Measurements from ENCODE around the gene CDK19. TPM values are rescaled to one million over a fixed set of nuclear protein-coding genes. Genes with fewer than 3 reads are reported as not detected.

The CDK19 gene
- total RNA-seq, 2 donors from 2014 or later = 8.7 to 14.3 TPM

DNA sequence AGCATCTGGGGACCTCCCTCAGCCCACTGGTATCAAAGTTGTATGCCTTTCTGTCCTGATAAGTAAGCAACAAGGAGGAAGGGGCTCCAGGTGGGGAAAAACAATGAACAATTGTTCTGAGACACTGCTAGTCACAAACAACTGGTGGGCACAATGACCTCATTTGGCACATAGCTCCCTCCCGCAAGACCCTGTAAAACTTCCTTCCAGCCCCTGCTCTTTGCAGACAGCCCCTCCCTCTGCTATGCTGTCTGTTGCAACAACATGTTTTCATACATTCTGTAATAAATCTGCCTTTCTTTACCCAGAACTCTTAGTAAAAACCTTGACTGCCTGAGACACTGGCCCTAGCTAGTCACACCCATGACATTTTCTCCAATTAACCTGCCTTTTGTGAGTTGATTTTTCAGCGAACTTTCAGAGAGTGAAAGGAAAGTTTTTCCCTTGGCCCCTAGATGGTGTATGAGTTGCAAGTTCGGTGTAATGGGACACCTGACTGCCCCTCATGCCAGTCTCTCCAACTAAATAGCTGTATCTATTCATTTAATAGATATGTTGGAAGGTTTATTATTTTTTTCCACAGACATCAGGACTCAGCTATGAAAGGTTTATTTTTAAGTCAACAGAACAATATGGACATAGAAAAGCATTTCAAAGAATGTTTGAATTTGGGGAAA, 196.5 kb downstream of the CDK19 start:
- H3K27me3 ChIP-seq (replicated peaks; ENCODE audit: insufficient read depth) = no peaks in the 10 kb centered on the region
- TF ChIP-seq CTCF (IDR thresholded peaks at IDR 0.05) = no peak
- H3K36me3 ChIP-seq = peaks cover 15% of the 10 kb centered on the region
- H3K9me3 ChIP-seq = no peaks in the 10 kb centered on the region
- H3K4me3 ChIP-seq = no peak overlapping the region
- DNase-seq (ENCODE audit: low spot score) (no peak), ATAC-seq (ENCODE audit: insufficient number of reproducible peaks, low FRiP score, low read depth) (no peak)
- no peak overlapping the region for H3K27ac ChIP-seq
- no peaks in the 10 kb centered on the region for H3K4me1 ChIP-seq (ENCODE audit: control insufficient read depth in 1 of 2, low read depth in 2 of 2)

- no peak for TF ChIP-seq CTCF (IDR thresholded peaks at IDR 0.05)
- H3K27me3 ChIP-seq (replicated peaks; ENCODE audit: insufficient read depth) = no peaks in the 10 kb centered on the region
- no peak for ATAC-seq (ENCODE audit: insufficient number of reproducible peaks, low FRiP score, low read depth)
- H3K4me1 ChIP-seq (ENCODE audit: control insufficient read depth in 1 of 2, low read depth in 2 of 2) = no peaks in the 10 kb centered on the region
- H3K9me3 ChIP-seq = no peaks in the 10 kb centered on the region
- peaks cover 9% of the 10 kb centered on the region for H3K36me3 ChIP-seq
- H3K27ac ChIP-seq = no peak overlapping the region
- H3K4me3 ChIP-seq = no peak overlapping the region
- DNase-seq (ENCODE audit: low spot score) = no peak
Observed at GRCh38 chr6:110617057-110617456, 198.2 kb downstream of the CDK19 start.

DNA sequence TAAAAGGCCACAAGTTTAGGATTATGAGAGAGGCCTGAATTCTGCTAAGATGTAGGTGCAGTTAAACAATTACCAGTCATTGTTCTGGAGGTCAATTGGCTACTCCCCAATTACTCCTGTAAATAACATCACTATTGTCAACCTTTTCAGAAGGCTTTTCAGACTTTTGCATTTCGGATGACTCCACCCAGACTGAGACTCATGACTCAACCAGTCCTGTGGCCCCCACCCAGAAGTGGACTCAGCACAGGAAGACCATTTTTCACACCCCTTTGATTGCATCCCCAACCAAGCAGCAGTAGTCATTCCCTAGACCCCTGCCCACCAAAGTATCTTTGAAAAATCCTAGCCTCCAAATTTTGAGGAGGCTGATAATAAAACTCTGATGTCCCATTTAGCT, 199.5 kb downstream of the CDK19 start:
- no peak overlapping the region for H3K27ac ChIP-seq

GRCh38 chr6:110614586-110614985, 200.7 kb downstream of the CDK19 start:
- no peaks in the 10 kb centered on the region for H3K9me3 ChIP-seq
- ATAC-seq (ENCODE audit: insufficient number of reproducible peaks, low FRiP score, low read depth) = no peak
- DNase-seq (ENCODE audit: low spot score) = no peak
- no peaks in the 10 kb centered on the region for H3K36me3 ChIP-seq
- no peaks in the 10 kb centered on the region for H3K27me3 ChIP-seq (replicated peaks; ENCODE audit: insufficient read depth)
- no peak overlapping the region for H3K27ac ChIP-seq
- no peak overlapping the region for H3K4me3 ChIP-seq
- no peaks in the 10 kb centered on the region for H3K4me1 ChIP-seq (ENCODE audit: control insufficient read depth in 1 of 2, low read depth in 2 of 2)
- TF ChIP-seq CTCF (IDR thresholded peaks at IDR 0.05) = no peak

More for the DNA sequence above, 199.5 kb downstream of the CDK19 start:
- H3K9me3 ChIP-seq = no peaks in the 10 kb centered on the region
- no peak for ATAC-seq (ENCODE audit: insufficient number of reproducible peaks, low FRiP score, low read depth)
- no peak for DNase-seq (ENCODE audit: low spot score)
- no peaks in the 10 kb centered on the region for H3K4me1 ChIP-seq (ENCODE audit: control insufficient read depth in 1 of 2, low read depth in 2 of 2)
- no peak overlapping the region for H3K4me3 ChIP-seq
- H3K36me3 ChIP-seq = no peaks in the 10 kb centered on the region
- H3K27me3 ChIP-seq (replicated peaks; ENCODE audit: insufficient read depth) = no peaks in the 10 kb centered on the region
- TF ChIP-seq CTCF (IDR thresholded peaks at IDR 0.05) = no peak

DNA sequence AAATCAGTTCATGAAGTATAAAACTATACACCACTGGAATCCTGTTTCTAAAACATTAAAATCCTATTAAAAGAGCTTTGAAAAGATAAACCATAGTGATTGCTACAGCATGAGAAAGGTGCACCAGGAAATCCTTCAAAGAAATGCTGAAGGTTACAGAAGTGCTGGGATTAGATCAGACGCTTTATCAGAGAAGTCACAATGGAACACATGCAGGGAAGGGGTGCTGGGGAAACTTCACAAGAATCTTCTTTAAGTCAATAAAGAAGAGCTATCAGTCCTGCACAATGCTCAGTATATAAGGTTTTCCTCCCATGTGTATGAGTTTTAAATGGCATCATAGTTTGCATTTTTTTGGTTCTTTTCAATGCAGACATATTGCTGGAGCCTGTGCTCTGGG, 201.2 kb downstream of the CDK19 start:
- ATAC-seq (ENCODE audit: insufficient number of reproducible peaks, low FRiP score, low read depth) (no peak), DNase-seq (ENCODE audit: low spot score) (no peak)
- no peak for TF ChIP-seq CTCF (IDR thresholded peaks at IDR 0.05)

More for the DNA sequence above, 201.2 kb downstream of the CDK19 start:
- Histone ChIP-seq H3K9me3 (no peaks in the 10 kb centered on the region), H3K36me3 (no peaks in the 10 kb centered on the region), H3K4me1 (ENCODE audit: control insufficient read depth in 1 of 2, low read depth in 2 of 2) (peaks cover 0 to 3% of the 10 kb centered on the region in 2 donors), H3K27ac (no peak overlapping the region), H3K4me3 (no peak overlapping the region), H3K27me3 (replicated peaks; ENCODE audit: insufficient read depth) (no peaks in the 10 kb centered on the region)
